ENCODE measurements around the gene UROC1.
"Not testable (repeated sequence)": the region's sequence is repeated elsewhere in the genome, so short reads cannot be mapped to it uniquely, and the experiment has no call there.

The UROC1 gene

GRCh38 chr3:126537730-126538281, 20.2 kb upstream of the UROC1 start:
- DNase-seq: peak in 6 of 42 donors; percentile 4 to 25 (median 10)

GRCh38 chr3:126537116-126537729, 19.6 kb upstream of the UROC1 start:
- intact Hi-C loops (cut with DNase I): no loop called here
- peak in 7 of 42 donors; percentile 1 to 33 (median 4) for DNase-seq

More at GRCh38 chr3:126537730-126538281, 20.2 kb upstream of the UROC1 start:
- intact Hi-C loops (cut with DNase I): no loop called here

- peak in 1 of 42 donors; percentile 5 for DNase-seq
- intact Hi-C loops (cut with DNase I): no loop called here
Measured at GRCh38 chr3:126536126-126536525, 18.6 kb upstream of the UROC1 start.

GRCh38 chr3:126535636-126536035, 18.1 kb upstream of the UROC1 start:
- peak in 1 of 42 donors; percentile 3 for DNase-seq
- intact Hi-C loops (cut with DNase I): no loop called here

- DNase-seq; intact Hi-C loops (cut with DNase I): not testable (repeated sequence)
Measured at GRCh38 chr3:126534716-126535115, 17.1 kb upstream of the UROC1 start.

- intact Hi-C loops (cut with DNase I): no loop called here
- no peak for DNase-seq
Measured at GRCh38 chr3:126533506-126533905, 15.9 kb upstream of the UROC1 start.

- DNase-seq: no peak
Measured at GRCh38 chr3:126531051-126531330, 13.4 kb upstream of the UROC1 start.

GRCh38 chr3:126530171-126531050, 12.8 kb upstream of the UROC1 start:
- DNase-seq: peak in 17 of 42 donors; percentile 16 to 61 (median 47)

More at GRCh38 chr3:126531051-126531330, 13.4 kb upstream of the UROC1 start:
- intact Hi-C loops (cut with DNase I): no loop called here

GRCh38 chr3:126529585-126530170, 12.1 kb upstream of the UROC1 start:
- intact Hi-C loops (cut with DNase I): no loop called here

More at GRCh38 chr3:126530171-126531050, 12.8 kb upstream of the UROC1 start:
- intact Hi-C loops (cut with DNase I): no loop called here

GRCh38 chr3:126528800-126529541, 11.4 kb upstream of the UROC1 start:
- no peak for DNase-seq
- intact Hi-C loops (cut with DNase I): no loop called here

More at GRCh38 chr3:126529585-126530170, 12.1 kb upstream of the UROC1 start:
- no peak for DNase-seq

GRCh38 chr3:126528419-126528799, 10.8 kb upstream of the UROC1 start:
- intact Hi-C loops (cut with DNase I): no loop called here
- no peak for DNase-seq

- intact Hi-C loops (cut with DNase I): no loop called here
- peak in 1 of 42 donors; percentile 13 for DNase-seq
Measured at GRCh38 chr3:126527455-126528211, 10.1 kb upstream of the UROC1 start.

- DNase-seq: no peak
- intact Hi-C loops (cut with DNase I): no loop called here
Measured at GRCh38 chr3:126527006-126527405, 9.4 kb upstream of the UROC1 start.

GRCh38 chr3:126526668-126527005, 9.1 kb upstream of the UROC1 start:
- peak in 1 of 42 donors; percentile 8 for DNase-seq
- intact Hi-C loops (cut with DNase I): no loop called here

- intact Hi-C loops (cut with DNase I): no loop called here
- peak in 1 of 42 donors; percentile 7 for DNase-seq
Measured at GRCh38 chr3:126525853-126526667, 8.5 kb upstream of the UROC1 start.

- intact Hi-C loops (cut with DNase I): no loop called here
Measured at GRCh38 chr3:126525091-126525852, 7.7 kb upstream of the UROC1 start.

More at GRCh38 chr3:126525091-126525852, 7.7 kb upstream of the UROC1 start:
- peak in 1 of 42 donors; percentile 8 for DNase-seq

All from head of caudate nucleus (tissue), 42 donors.